ENCODE data around the gene OSBPL10. TPM values are rescaled to one million over a fixed set of nuclear protein-coding genes. Genes with fewer than 3 reads are reported as not detected.

Gene OSBPL10
- total RNA-seq, 1 experiment from 2014 or later: 172 TPM

- Mint-ChIP-seq H3K9me3 (ENCODE audit: unreplicated experiment) (no peaks in the 10 kb centered on the region), H3K4me1 (ENCODE audit: insufficient read depth, unreplicated experiment) (peaks cover 5% of the 10 kb centered on the region), H3K36me3 (ENCODE audit: insufficient read depth, unreplicated experiment) (peaks cover 43% of the 10 kb centered on the region), H3K27ac (ENCODE audit: low read depth, unreplicated experiment) (no peak overlapping the region), H3K4me3 (ENCODE audit: unreplicated experiment) (no peak overlapping the region), H3K27me3 (ENCODE audit: insufficient read depth, unreplicated experiment) (no peaks in the 10 kb centered on the region)
- POLR2A ChIA-PET: no interaction called here
- CTCF ChIA-PET: interaction anchor here (0.5 to 0.6 kb wide), 2 partner anchors 54 to 1573 kb away, joined by 4 read pairs; no protein-coding TSS in a partner anchor
- no TSS peak for BruUV-seq (replicated peaks)
- no peak for DNase-seq (ENCODE audit: unreplicated experiment)
- intact Hi-C loops (cut with micrococcal nuclease): no loop called here
- TF ChIP-seq CTCF (IDR thresholded peaks at IDR 0.05; ENCODE audit: unreplicated experiment): no peak
Observed at GRCh38 chr3:31829010-31829409, 152.1 kb downstream of the OSBPL10 start.

- intact Hi-C loops (cut with micrococcal nuclease): no loop called here
- CTCF ChIA-PET: no interaction called here
Observed at GRCh38 chr3:31828007-31828406, 153.1 kb downstream of the OSBPL10 start.

DNA sequence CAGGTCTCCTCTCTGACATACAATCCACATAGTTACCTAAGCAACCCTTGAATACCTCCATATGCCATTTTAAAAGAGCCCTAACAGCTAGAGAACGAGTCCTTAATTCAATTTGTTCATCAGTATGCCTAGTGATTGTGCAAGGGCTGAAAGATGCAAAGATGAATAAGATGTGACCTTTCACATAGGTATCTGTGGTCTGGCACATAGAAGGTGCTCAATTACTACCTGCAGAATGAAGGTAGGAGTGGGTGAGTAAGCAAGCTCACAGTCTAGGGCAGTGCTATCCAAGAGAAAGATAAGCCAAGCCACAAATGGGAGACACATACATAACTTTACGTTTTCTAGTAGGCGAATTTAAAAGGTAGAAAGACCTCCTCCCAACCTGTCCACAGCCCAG, 157.9 kb downstream of the OSBPL10 start:
- Mint-ChIP-seq H3K27me3 (ENCODE audit: insufficient read depth, unreplicated experiment) (no peaks in the 10 kb centered on the region), H3K36me3 (ENCODE audit: insufficient read depth, unreplicated experiment) (peaks cover 43% of the 10 kb centered on the region), H3K27ac (ENCODE audit: low read depth, unreplicated experiment) (peak overlapping the region; percentile 9), H3K4me1 (ENCODE audit: insufficient read depth, unreplicated experiment) (peaks cover 13% of the 10 kb centered on the region), H3K4me3 (ENCODE audit: unreplicated experiment) (no peak overlapping the region), H3K9me3 (ENCODE audit: unreplicated experiment) (no peaks in the 10 kb centered on the region)
- CTCF ChIA-PET: interaction anchor here (0.7 to 1.6 kb wide), 2 partner anchors 9 to 57 kb away, joined by 3 read pairs; no protein-coding TSS in a partner anchor
- peak; percentile 61 for DNase-seq (ENCODE audit: unreplicated experiment)
- TF ChIP-seq CTCF (IDR thresholded peaks at IDR 0.05; ENCODE audit: unreplicated experiment): no peak
- POLR2A ChIA-PET: interaction anchor here (0.6 kb wide), 1 partner anchor 609 kb away, joined by 3 read pairs; no protein-coding TSS in a partner anchor
- no TSS peak for BruUV-seq (replicated peaks)
- intact Hi-C loops (cut with micrococcal nuclease): no loop called here

More at GRCh38 chr3:31828007-31828406, 153.1 kb downstream of the OSBPL10 start:
- Mint-ChIP-seq H3K36me3 (ENCODE audit: insufficient read depth, unreplicated experiment) (peaks cover 49% of the 10 kb centered on the region), H3K27ac (ENCODE audit: low read depth, unreplicated experiment) (no peak overlapping the region), H3K4me3 (ENCODE audit: unreplicated experiment) (no peak overlapping the region), H3K27me3 (ENCODE audit: insufficient read depth, unreplicated experiment) (no peaks in the 10 kb centered on the region), H3K9me3 (ENCODE audit: unreplicated experiment) (no peaks in the 10 kb centered on the region), H3K4me1 (ENCODE audit: insufficient read depth, unreplicated experiment) (peaks cover 10% of the 10 kb centered on the region)
- POLR2A ChIA-PET: no interaction called here
- TF ChIP-seq CTCF (IDR thresholded peaks at IDR 0.05; ENCODE audit: unreplicated experiment): no peak
- DNase-seq (ENCODE audit: unreplicated experiment): no peak
- BruUV-seq (replicated peaks): TSS peak; percentile 13

DNA sequence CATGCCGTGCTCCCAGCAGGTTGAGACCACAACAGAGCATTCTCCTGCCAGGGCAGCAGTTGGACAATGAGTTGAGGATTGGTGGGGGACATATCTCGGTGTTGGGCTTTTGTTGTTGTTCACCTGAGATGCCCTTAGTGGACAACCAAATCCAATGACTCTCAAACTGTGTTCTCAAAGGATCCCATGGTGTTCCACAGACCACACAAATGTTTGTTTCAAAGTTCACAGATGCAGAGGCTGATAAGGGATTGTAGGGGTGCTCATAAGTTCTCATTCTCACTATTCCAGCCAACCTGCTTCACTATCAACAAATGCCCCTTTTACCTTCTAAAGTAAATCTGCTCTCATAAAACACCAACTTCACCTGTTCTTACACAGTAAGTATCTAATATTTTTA, 159.9 kb downstream of the OSBPL10 start:
- no peaks in the 10 kb centered on the region for H3K27me3 Mint-ChIP-seq (ENCODE audit: insufficient read depth, unreplicated experiment)
- peak overlapping the region; percentile 35 for H3K27ac Mint-ChIP-seq (ENCODE audit: low read depth, unreplicated experiment)
- no peak for DNase-seq (ENCODE audit: unreplicated experiment)
- ChIA-PET POLR2A (no interaction called here), CTCF (no interaction called here)
- intact Hi-C loops (cut with micrococcal nuclease): no loop called here
- H3K9me3 Mint-ChIP-seq (ENCODE audit: unreplicated experiment): no peaks in the 10 kb centered on the region
- no peak overlapping the region for H3K4me3 Mint-ChIP-seq (ENCODE audit: unreplicated experiment)
- H3K36me3 Mint-ChIP-seq (ENCODE audit: insufficient read depth, unreplicated experiment): peaks cover 36% of the 10 kb centered on the region
- no peak for TF ChIP-seq CTCF (IDR thresholded peaks at IDR 0.05; ENCODE audit: unreplicated experiment)
- no TSS peak for BruUV-seq (replicated peaks)
- H3K4me1 Mint-ChIP-seq (ENCODE audit: insufficient read depth, unreplicated experiment): peaks cover 13% of the 10 kb centered on the region

Measured in MCF 10A (cell line).